NCI-H1105 treated with DMSO at 0.1 percent for 48 hours (cell line): ENCODE results near the gene SMIM45.

Experiments
- DNase-seq: peaks from one replicate; lab custom pipeline; 2025; lab: John Stamatoyannopoulos, UW

Gene SMIM45

DNA sequence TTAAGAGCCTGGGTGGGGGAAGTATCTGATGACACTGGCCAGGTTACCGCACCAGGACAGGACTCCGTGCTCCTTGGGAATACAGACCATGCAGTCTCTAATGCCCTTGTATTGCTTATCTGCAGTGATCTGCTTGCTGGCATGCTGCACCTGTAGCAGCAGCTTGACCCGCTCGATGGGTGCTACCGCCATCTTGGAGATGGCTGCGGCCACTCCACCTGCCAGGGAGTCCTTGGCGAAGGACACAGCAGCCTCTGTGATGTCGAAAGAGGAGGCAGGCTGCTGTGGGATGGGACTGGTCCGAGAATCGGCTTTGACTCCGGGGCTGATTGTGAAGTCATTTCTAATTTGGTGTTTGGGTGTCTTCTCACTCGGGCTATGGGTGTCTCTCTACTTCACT lies 49.8 kb downstream of the SMIM45 start:
- no peak for DNase-seq

DNA sequence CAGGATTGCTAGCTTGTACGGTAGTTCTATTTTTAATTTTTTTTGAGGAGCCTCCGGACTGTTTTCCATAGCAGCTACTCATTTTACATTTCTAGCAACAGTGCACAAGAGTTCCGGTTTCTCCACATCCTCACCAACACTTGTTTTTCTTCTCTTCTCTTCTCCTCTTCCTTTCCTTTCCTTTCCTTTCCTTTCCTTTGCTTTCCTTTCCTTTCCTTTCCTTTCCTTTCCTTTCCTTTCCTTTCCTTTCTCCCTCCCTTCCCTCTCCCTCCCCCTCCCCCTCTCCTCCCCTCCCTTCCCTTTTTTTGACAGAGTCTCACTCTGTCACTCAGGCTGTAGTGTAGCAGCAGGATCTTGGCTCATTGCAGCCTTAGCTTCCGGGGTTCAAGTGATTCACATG lies 56.0 kb downstream of the SMIM45 start:
- DNase-seq = no peak
